Gastrocnemius medialis (tissue), 4 donors: ENCODE results near the gene MYH9. TPM values are rescaled to one million over a fixed set of nuclear protein-coding genes. Genes with fewer than 3 reads are reported as not detected.

Source experiments
- ATAC-seq, 2 donors: fragments of 150-250 bp; one replicate each; pipeline ENCODE4 v1.9.1; 2016
- DNase-seq, 2 donors: peaks; one replicate each; pipeline ENCODE4 v3.0.0-alpha.2; 2019
- H3K27ac ChIP-seq, 4 donors: fragments of 200-600 bp; sonication (generic); 1 replicate in 1 of 4; 2 replicates in 3 of 4; pipeline ENCODE4 v1.5.1; 2016 to 2018; ENCODE audit warnings: mild to moderate bottlenecking in 2 of 4, moderate library complexity in 1 of 4
- H3K27me3 ChIP-seq, 3 donors: fragments of 200-600 bp; sonication (generic) in 2 of 3; 1 replicate in 1 of 3; 2 replicates in 2 of 3; pipeline versions ENCODE4 v1.5.1 to v1.6.0; 2016 to 2019; ENCODE audit warnings: mild to moderate bottlenecking in 1 of 3, moderate library complexity in 1 of 3
- H3K36me3 ChIP-seq, 2 donors: fragments of 200-600 bp; sonication (generic) in 1 of 2; one replicate each; pipeline ENCODE4 v1.5.1; 2017 to 2018
- H3K4me1 ChIP-seq, 2 donors: fragments of 200-600 bp; sonication (generic) in 1 of 2; one replicate each; pipeline ENCODE4 v1.5.1; 2016 to 2017; ENCODE audit warnings: mild to moderate bottlenecking in 2 of 2
- H3K4me3 ChIP-seq, 4 donors: fragments of 200-600 bp; sonication (generic) in 3 of 4; 1 replicate in 1 of 4; 2 replicates in 3 of 4; pipeline ENCODE4 v1.5.1; 2016 to 2019; ENCODE audit warnings: mild to moderate bottlenecking in 2 of 4
- H3K9me3 ChIP-seq, 3 donors: fragments of 200-600 bp; sonication (generic) in 2 of 3; 1 replicate in 1 of 3; 2 replicates in 2 of 3; pipeline ENCODE4 v1.5.1; 2016 to 2019
- CTCF ChIP-seq, 5 experiments: fragments of 450-650 bp in 3 of 5; fragments of 200-600 bp in 2 of 5; sonication (generic) in 2 of 5; IDR thresholded peaks in 4 of 5; conservative IDR thresholded peaks in 1 of 5; 1 replicate in 4 of 5; 2 replicates in 1 of 5; pipeline ENCODE4 v1.5.1; 2016 to 2019; ENCODE audit warnings: antibody characterized with exemption in 5 of 5, mild to moderate bottlenecking in 3 of 5, moderate library complexity in 3 of 5
- POLR2A ChIP-seq, 2 donors: fragments of 450-650 bp; IDR thresholded peaks; one replicate each; pipeline ENCODE4 v1.6.1; 2017; ENCODE audit warnings: antibody characterized with exemption in 2 of 2, mild to moderate bottlenecking in 2 of 2, moderate library complexity in 2 of 2
- in situ Hi-C, 4 donors: fragments of 200-750 bp; cut with MboI; loops; one replicate each; pipeline versions ENCODE4 v1.15.0 to v1.8.0; 2017; ENCODE audit warnings: low sequenced_read_pairs in 4 of 4
- intact Hi-C: fragments of 100-400 bp; cut with DNase I; formaldehyde crosslinking; loops from one replicate; pipeline ENCODE4 v1.15.1; 2023; ENCODE audit warnings: low total_unique reads
- total RNA-seq, 4 donors: library from RNA; depleted of rRNA; stranded (reverse); fragments of >200 nt; gene quantifications; one replicate each; pipeline versions ENCODE4 v1.1.0 to v1.2.3, GENCODE V29; 2016

Gene MYH9
- total RNA-seq, 4 donors from 2014 or later: 38.9 to 115 (median 104) TPM

- H3K27me3 ChIP-seq: no peaks in the 10 kb centered on the region
- peak in 1 of 2 donors; percentile 58 for DNase-seq
- intact Hi-C loops: no loop called here
- peak overlapping the region in 1 of 4 donors; percentile 2 for H3K4me3 ChIP-seq
- peaks cover 0 to 12% of the 10 kb centered on the region in 2 donors for H3K36me3 ChIP-seq
- H3K4me1 ChIP-seq: peaks cover 91 to 92% of the 10 kb centered on the region in 2 donors
- no peak for TF ChIP-seq CTCF (IDR thresholded peaks at IDR 0.05 in 4 of 5, conservative IDR thresholded peaks at IDR 0.05 in 1 of 5)
- no peak for TF ChIP-seq POLR2A (IDR thresholded peaks at IDR 0.05)
- no peaks in the 10 kb centered on the region for H3K9me3 ChIP-seq
- in situ Hi-C loops: no loop called here
- no peak for ATAC-seq
- H3K27ac ChIP-seq: peak overlapping the region; percentile 82 to 84 (median 84)
These were observed 55.7 kb downstream of the MYH9 start for GRCh38 chr22:36331912-36332622.

- Histone ChIP-seq H3K36me3 (peaks cover 0 to 10% of the 10 kb centered on the region in 2 donors), H3K27me3 (no peaks in the 10 kb centered on the region), H3K9me3 (no peaks in the 10 kb centered on the region), H3K4me1 (peaks cover 86 to 91% of the 10 kb centered on the region in 2 donors), H3K27ac (peak overlapping the region; percentile 82 to 84 (median 84)), H3K4me3 (peak overlapping the region in 1 of 4 donors; percentile 1)
- in situ Hi-C loops: no loop called here
- intact Hi-C loops: no loop called here
- peak; percentile 27 to 51 for ATAC-seq
- TF ChIP-seq CTCF (IDR thresholded peaks at IDR 0.05 in 4 of 5, conservative IDR thresholded peaks at IDR 0.05 in 1 of 5): no peak
- TF ChIP-seq POLR2A (IDR thresholded peaks at IDR 0.05): peak; percentile 45 to 63
- DNase-seq: peak; percentile 53 to 70
These were observed 56.4 kb downstream of the MYH9 start for GRCh38 chr22:36331306-36331911.

GRCh38 chr22:36330655-36331305 lies 57.0 kb downstream of the MYH9 start:
- peaks cover 86% of the 10 kb centered on the region in 2 donors for H3K4me1 ChIP-seq
- in situ Hi-C loops: no loop called here
- intact Hi-C loops: no loop called here
- peak overlapping the region; percentile 82 to 84 (median 84) for H3K27ac ChIP-seq
- peak overlapping the region in 1 of 4 donors; percentile 15 for H3K4me3 ChIP-seq
- no peak for TF ChIP-seq CTCF (IDR thresholded peaks at IDR 0.05 in 4 of 5, conservative IDR thresholded peaks at IDR 0.05 in 1 of 5)
- peak in 1 of 2 donors; percentile 6 for TF ChIP-seq POLR2A (IDR thresholded peaks at IDR 0.05)
- ATAC-seq (peak; percentile 10 to 42), DNase-seq (no peak)
- H3K9me3 ChIP-seq: no peaks in the 10 kb centered on the region
- H3K27me3 ChIP-seq: no peaks in the 10 kb centered on the region
- H3K36me3 ChIP-seq: peaks cover 0 to 10% of the 10 kb centered on the region in 2 donors

GRCh38 chr22:36330127-36330526 lies 57.6 kb downstream of the MYH9 start:
- Histone ChIP-seq H3K36me3 (peaks cover 0 to 17% of the 10 kb centered on the region in 2 donors), H3K27me3 (no peaks in the 10 kb centered on the region), H3K4me1 (peaks cover 85 to 86% of the 10 kb centered on the region in 2 donors), H3K4me3 (peak overlapping the region in 1 of 4 donors; percentile 15), H3K9me3 (no peaks in the 10 kb centered on the region), H3K27ac (peak overlapping the region; percentile 82 to 84 (median 84))
- intact Hi-C loops: no loop called here
- ATAC-seq (no peak), DNase-seq (no peak)
- in situ Hi-C loops: no loop called here
- TF ChIP-seq POLR2A (IDR thresholded peaks at IDR 0.05) (no peak), CTCF (IDR thresholded peaks at IDR 0.05 in 4 of 5, conservative IDR thresholded peaks at IDR 0.05 in 1 of 5) (no peak)
